SK-N-DZ (cell line): ENCODE measurements around the gene INAVA. TPM values are rescaled to one million over a fixed set of nuclear protein-coding genes. Genes with fewer than 3 reads are reported as not detected.

Experiments used
- DNase-seq: peaks from one replicate; pipeline ENCODE4 v3.0.0-alpha.2; 2015; ENCODE audit warnings: low spot score
- polyA plus RNA-seq, 2 experiments: library from polyadenylated mRNA; depleted of rRNA; stranded (reverse); fragments of >200 nt; gene quantifications; 2 replicates each; pipeline ENCODE4 v1.2.3, GENCODE V29; 2014

Gene INAVA
- 2.0 and 6.7 TPM in 2 replicates for polyA plus RNA-seq (2014; cell fraction: cytosol; rRNA removed)
- 4.0 and 13.0 TPM in 2 replicates for polyA plus RNA-seq (2014; cell fraction: nucleus; rRNA removed)

- no peak for DNase-seq
Measured at GRCh38 chr1:200894712-200895442, at the start of gene INAVA. Gene INAVA (plus strand): TSS chr1:200894900. CDS start chr1:200898401, 3,501 bp downstream.

- no peak for DNase-seq
Measured at GRCh38 chr1:200845360-200845759, 49.3 kb upstream of the INAVA start.

GRCh38 chr1:200846398-200846797, 48.3 kb upstream of the INAVA start:
- no peak for DNase-seq

DNA sequence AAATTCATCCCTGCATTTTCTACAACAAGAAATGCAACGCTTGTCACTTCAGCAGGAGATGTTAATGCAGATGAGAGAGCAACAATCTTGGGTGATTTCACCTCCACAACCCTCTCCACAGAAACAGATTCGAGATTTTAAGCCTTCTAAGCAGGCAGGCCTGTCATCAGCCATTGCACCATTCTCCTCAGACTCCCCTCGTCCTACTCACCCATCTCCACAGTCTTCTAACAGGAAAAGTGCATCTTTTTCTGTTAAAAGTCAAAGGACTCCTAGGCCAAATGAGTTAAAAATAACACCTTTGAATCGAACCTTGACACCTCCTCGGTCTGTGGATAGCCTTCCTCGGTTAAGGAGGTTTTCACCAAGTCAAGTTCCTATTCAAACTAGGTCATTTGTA, 45.3 kb upstream of the INAVA start:
- no peak for DNase-seq

- no peak for DNase-seq
Measured at GRCh38 chr1:200850554-200850953, 44.1 kb upstream of the INAVA start.

- no peak for DNase-seq
Measured at GRCh38 chr1:200856716-200857357, 37.9 kb upstream of the INAVA start.

GRCh38 chr1:200857804-200858203, 36.9 kb upstream of the INAVA start:
- no peak for DNase-seq

DNA sequence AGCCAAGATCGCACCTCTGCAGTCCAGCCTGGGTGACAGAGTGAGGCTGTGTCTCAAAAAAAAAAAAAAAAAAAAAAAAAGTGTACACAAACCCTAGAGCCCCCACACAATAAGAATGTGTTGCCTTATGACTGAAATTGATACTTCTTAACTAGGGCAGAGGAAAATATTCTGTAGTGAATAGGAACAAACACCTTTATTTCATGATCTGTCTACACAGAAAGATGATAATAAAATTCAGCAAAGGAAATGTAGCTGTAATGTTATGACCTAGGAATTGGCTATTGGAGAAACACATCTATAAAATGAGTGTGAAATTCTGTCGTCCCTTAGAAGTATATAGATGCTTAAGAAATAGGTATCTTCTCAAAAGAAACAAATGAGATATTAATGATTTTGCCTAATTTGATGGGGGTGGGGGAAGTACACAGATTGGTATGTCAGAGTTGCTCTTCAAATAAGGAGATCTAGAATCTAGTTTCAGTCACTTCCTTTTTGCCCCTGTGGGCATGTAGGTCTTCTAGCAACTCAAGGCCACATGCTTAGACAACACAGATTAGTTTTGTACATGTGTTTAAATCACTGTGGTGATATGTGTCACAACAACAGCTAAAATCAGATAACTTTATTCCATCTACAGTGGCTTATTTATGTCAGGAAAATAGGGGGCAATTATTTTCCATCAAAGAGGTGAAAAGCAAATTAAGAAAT, 32.6 kb upstream of the INAVA start:
- DNase-seq = no peak

- no peak for DNase-seq
Measured at GRCh38 chr1:200862713-200863415, 31.8 kb upstream of the INAVA start.

- no peak for DNase-seq
Measured at GRCh38 chr1:200866116-200866515, 28.6 kb upstream of the INAVA start.

- no peak for DNase-seq
Measured at GRCh38 chr1:200866521-200866920, 28.2 kb upstream of the INAVA start.

GRCh38 chr1:200867018-200867811, 27.5 kb upstream of the INAVA start:
- DNase-seq = no peak

DNA sequence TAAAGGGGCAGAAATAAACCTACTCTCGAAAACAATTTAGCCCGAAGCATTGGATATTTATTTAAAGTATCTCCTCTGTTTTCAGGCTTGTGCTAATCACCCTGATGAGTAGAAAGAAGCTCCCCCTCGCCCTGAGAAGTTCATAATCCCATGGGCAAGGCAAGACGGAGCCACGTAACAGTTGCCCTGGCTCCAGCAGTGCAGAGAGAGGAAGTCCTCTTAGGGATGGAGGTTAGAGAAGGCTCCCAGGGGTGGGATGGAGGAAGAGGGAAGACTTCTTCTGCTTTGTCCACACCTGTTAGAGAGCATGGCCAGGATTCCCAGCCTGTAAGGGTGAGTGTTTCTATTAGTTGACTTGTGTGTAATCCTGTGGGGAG, 25.3 kb upstream of the INAVA start:
- no peak for DNase-seq

DNA sequence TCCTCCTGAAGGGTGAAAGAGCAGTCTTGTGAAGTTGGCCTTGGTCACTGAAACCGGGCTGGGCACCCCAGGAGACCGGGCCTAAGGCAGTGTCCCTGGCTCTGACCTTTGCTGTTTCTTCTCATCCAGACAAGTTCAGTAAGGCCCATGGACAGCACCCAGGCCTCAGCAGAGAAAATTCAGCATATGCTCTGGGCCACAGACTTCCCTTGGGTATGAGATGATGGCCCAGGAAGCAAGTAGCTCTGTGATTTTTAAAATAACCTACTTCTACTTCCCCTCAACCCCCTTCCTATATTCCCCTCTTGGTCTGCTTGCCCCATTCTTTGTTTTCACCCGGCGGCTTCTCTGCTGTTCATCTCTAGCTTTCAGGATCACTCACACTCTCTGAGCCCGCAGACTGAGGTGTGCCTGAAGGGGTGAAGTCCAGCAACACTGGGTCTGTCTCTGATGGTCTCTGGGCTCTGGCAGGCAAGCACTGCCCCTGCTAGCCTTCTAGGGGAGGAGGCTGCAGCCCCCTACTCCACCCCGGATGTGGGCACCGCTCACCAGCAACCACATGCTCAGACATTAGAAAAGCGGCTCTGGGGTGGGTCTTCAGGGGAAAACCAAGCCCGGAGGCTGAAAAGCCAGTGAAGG, 24.8 kb upstream of the INAVA start:
- DNase-seq = no peak

GRCh38 chr1:200872446-200873115, 22.1 kb upstream of the INAVA start, which contains the start of gene GPR25:
Gene GPR25 (plus strand): TSS chr1:200872981. CDS start chr1:200873038, 57 bp downstream.
- no peak for DNase-seq

DNA sequence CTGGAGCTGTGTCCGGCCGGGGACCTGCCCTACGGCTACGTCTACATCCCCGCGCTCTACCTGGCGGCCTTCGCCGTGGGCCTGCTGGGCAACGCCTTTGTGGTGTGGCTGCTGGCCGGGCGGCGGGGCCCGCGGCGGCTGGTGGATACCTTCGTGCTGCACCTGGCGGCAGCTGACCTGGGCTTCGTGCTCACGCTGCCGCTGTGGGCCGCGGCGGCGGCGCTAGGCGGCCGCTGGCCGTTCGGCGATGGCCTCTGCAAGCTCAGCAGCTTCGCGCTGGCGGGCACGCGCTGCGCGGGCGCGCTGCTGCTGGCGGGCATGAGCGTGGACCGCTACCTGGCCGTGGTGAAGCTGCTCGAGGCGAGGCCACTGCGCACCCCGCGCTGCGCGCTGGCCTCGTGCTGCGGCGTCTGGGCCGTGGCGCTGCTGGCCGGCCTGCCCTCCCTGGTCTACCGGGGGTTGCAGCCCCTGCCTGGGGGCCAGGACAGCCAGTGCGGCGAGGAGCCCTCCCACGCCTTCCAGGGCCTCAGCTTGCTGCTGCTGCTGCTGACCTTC, 21.5 kb upstream of the INAVA start:
- no peak for DNase-seq

DNA sequence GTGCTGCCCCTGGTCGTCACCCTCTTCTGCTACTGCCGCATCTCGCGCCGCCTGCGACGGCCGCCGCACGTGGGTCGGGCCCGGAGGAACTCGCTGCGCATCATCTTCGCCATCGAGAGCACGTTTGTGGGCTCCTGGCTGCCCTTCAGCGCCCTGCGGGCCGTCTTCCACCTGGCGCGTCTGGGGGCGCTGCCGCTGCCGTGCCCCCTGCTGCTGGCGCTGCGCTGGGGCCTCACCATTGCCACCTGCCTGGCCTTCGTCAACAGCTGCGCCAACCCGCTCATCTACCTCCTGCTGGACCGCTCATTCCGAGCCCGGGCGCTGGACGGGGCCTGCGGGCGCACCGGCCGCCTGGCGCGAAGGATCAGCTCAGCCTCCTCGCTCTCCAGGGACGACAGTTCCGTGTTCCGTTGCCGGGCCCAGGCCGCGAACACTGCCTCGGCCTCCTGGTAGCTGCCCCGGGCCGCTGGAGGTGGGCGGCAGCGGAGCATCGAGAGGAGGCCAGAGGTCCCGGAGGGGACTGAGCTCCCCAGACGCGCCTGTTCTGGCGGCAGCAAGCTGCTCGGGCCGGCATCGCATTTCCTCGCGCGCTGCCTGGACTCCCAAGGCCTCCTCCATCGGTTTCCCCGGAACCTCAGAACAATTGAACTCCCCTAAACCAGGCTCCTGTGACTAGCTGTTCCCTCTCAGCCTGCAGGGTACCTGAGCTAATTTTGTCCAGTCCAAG, 20.9 kb upstream of the INAVA start:
- DNase-seq = no peak

GRCh38 chr1:200874694-200875093, 20.0 kb upstream of the INAVA start:
- no peak for DNase-seq

DNA sequence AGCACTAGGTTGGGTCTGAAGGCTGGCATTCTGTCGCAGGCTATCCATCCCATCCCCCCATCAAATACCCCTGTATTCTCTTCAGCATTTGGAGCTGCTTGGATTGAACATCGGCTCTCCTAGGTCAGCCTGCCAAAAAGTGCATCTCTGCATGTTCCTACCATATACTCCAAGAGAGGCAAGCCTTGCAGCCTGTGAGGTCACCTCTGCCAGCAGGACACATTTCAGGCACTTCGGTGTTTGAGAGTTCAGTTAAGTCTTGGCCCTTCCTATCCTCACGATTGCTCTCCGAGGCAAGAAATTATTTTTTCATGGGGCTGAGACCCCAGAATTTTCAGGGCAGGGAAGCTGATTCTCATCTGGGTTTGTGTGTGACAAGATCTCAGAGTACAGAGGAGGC, 19.3 kb upstream of the INAVA start:
- no peak for DNase-seq
